Measurements from ENCODE around the gene BCOR. TPM values are rescaled to one million over a fixed set of nuclear protein-coding genes. Genes with fewer than 3 reads are reported as not detected.

BCOR gene
- total RNA-seq, 1 donor from 2014 or later: 74.6 TPM

DNA sequence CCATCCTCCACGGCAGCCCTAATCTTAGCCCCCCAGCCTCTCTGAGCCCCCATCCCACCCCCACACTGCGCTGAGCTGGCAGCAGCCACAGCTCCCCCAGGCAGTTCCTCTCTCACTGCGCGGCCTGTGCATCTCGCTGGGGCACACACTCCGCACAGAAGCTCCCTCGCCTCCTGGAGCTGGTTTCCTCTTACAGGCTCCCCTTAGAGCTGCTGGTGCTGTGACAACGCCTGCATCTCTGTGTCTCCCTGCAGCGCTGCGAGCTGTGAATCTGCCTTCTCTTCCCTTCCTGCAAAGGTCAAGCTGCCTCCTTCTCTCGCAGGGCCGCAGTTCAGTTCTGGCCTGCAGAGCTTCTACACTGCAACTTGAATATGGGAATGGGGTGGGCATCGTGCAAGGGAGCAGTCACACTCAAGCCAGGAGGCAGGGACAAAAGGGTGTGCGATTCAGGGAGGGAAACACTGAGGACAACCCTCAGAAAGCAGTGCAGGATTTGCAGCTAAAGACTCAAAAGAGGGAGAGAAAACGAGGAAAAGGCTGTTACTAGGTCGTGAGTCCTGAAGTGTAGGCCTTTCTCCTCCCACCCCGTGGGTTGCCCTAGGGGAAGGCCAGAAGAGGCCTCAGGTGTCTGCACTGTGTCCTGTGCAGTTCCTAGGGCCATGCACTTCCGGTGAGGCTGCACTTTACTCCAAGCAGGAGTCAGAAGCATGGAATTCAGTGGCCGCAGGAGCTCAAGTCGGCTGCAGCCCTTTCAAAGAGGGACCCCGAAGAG lies 87.0 kb downstream of the BCOR start:
- H3K4me3 Mint-ChIP-seq (ENCODE audit: low read depth): no peak overlapping the region
- peaks cover 3% of the 10 kb centered on the region for H3K9me3 Mint-ChIP-seq
- intact Hi-C loops (cut with micrococcal nuclease): loop anchor here (5.0 to 10.0 kb wide), 6 partner anchors 54 to 464 kb away; no protein-coding TSS in a partner anchor
- no peak overlapping the region for H3K27ac Mint-ChIP-seq
- peaks cover 22% of the 10 kb centered on the region for H3K4me1 Mint-ChIP-seq (ENCODE audit: low read depth)
- H3K27me3 Mint-ChIP-seq (ENCODE audit: low read depth): peaks cover 21% of the 10 kb centered on the region
- DNase-seq (ENCODE audit: low spot score): no peak
- H3K36me3 Mint-ChIP-seq (ENCODE audit: low read depth): peaks cover 2% of the 10 kb centered on the region

DNA sequence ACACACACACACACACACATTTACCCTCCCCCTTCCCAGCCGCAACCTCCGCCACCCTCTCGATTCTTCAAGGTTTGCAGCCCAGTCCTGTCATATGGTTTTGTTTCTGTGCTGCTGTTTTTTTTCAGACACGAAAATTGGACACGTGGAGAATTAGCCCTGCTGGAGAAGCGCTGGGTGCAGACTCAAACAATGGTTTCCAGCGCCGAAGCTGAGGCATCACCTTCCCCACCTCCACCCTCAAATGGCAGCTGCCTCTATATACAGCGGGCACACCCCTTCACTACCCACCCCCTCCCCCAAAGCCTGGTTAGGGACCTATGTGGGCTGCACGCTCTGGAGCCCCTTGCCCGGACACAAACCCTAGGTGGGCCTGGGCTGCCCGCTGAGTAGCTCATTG lies 87.9 kb downstream of the BCOR start:
- DNase-seq (ENCODE audit: low spot score): no peak
- peaks cover 22% of the 10 kb centered on the region for H3K4me1 Mint-ChIP-seq (ENCODE audit: low read depth)
- intact Hi-C loops (cut with micrococcal nuclease): loop anchor here (5.0 to 10.0 kb wide), 7 partner anchors 55 to 1198 kb away; no protein-coding TSS in a partner anchor
- H3K9me3 Mint-ChIP-seq: no peaks in the 10 kb centered on the region
- H3K4me3 Mint-ChIP-seq (ENCODE audit: low read depth): no peak overlapping the region
- H3K27me3 Mint-ChIP-seq (ENCODE audit: low read depth): peaks cover 22% of the 10 kb centered on the region
- no peaks in the 10 kb centered on the region for H3K36me3 Mint-ChIP-seq (ENCODE audit: low read depth)
- H3K27ac Mint-ChIP-seq: peak overlapping the region; percentile 58

DNA sequence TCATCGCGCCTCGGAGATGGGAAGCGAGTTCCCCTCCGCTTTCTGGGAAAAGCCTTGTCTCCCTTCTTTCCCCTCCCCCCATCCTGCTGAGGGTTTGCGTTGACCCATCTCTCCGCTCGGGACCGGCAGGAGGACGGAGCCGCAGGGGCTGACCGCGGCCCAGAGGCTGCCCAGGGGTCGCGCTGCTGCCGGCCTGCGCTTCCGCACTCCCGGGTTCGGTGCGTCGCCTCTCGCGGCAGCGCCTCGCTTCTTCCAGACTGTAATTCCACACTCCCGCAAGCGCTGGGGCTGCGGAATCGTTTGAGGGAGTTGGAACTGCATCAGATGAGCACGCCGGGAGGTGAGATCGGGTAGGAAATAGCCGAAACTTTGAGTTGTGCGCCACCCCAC lies 88.3 kb downstream of the BCOR start:
- Mint-ChIP-seq H3K27me3 (ENCODE audit: low read depth) (peaks cover 23% of the 10 kb centered on the region), H3K9me3 (no peaks in the 10 kb centered on the region)

DNA sequence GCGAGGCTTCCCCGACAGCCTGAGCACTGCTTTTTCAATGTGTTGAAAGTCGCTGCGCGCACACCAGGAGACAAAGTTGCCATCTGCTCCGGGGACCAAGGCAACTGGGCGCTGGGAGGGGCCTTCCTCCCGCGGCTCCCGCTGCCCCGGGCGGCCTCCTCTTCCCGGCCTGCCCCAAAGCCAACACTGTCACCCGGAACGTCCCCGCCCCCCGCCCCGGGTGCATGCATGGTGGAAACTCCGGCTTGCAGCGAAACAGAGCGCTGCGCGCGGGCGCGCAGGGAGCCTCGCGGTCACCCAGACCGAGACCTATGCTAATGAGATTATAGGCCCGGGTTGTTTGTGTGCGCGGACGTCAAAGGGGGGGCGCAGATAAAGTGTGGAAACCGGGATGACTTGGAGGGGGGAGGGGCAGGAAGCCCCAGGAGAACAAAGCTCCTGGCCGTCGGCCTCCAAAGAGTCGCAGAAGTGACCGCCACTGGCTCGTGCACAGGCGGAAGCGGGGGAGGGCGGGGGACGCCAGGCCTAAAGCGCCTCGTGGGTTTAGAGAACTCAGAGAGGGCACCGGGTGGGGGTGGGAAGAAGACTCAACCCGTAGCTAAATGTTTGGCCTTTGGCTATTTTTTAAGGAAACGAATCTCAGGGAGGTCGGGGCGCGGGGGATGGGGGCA lies 88.8 kb downstream of the BCOR start:
- peak; percentile 15 for DNase-seq (ENCODE audit: low spot score)
- H3K4me3 Mint-ChIP-seq (ENCODE audit: low read depth): peak overlapping the region; percentile 66
- intact Hi-C loops (cut with micrococcal nuclease): loop anchor here (5.0 kb wide), 1 partner anchor 1197 kb away; no protein-coding TSS in a partner anchor
- H3K27me3 Mint-ChIP-seq (ENCODE audit: low read depth): peaks cover 25% of the 10 kb centered on the region
- no peaks in the 10 kb centered on the region for H3K9me3 Mint-ChIP-seq
- H3K27ac Mint-ChIP-seq: peak overlapping the region; percentile 68
- H3K4me1 Mint-ChIP-seq (ENCODE audit: low read depth): peaks cover 26% of the 10 kb centered on the region
- no peaks in the 10 kb centered on the region for H3K36me3 Mint-ChIP-seq (ENCODE audit: low read depth)

More for the DNA sequence above, 88.3 kb downstream of the BCOR start:
- Mint-ChIP-seq H3K36me3 (ENCODE audit: low read depth) (no peaks in the 10 kb centered on the region), H3K4me1 (ENCODE audit: low read depth) (peaks cover 22% of the 10 kb centered on the region), H3K4me3 (ENCODE audit: low read depth) (peak overlapping the region; percentile 66), H3K27ac (no peak overlapping the region)
- intact Hi-C loops (cut with micrococcal nuclease): loop anchor here (5.0 kb wide), 1 partner anchor 1197 kb away; no protein-coding TSS in a partner anchor
- no peak for DNase-seq (ENCODE audit: low spot score)

DNA sequence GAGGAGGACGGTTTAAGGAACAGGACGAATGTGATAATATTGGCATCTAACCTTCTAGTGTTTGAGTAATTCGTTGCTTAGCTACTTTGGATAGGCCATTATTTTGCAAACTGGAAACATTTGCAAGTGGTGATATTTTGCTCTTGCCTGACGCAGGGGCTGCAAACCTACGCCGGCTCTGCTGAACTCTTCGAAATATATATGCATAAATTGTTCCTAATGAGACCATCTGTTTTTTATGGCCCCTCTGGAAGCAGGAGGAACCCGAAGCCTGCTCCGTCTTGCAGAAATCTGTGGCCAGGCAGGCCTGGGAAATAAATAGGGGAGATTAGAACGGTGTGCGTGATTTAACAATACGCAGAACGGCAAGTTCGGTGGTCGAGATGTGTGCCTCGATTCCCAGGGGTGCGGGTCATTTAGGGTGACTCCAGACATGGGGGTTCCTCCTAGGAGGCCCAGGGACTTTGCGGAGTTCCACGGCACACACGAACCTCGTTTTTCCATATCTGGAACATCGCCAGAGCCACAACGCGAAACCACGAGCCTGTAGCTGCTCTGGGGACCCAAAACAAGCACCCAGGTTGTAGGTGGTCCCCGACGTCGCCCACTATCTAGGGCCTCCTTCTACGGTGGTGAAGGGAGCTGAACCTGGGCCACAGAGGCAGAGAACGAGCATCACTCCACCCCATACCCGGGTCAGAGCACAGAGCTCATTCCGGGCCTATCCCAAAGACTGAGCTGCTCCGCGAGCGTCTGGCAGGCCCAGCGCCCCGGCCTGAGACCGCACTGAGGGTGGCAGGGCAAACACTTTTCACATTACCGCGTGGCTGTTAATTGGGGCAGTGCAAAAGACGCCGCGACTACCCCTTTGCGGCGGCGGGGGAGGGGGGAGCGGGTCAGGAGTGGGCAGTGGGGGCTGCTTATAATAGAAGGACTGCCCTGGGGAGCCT lies 89.7 kb downstream of the BCOR start:
- H3K36me3 Mint-ChIP-seq (ENCODE audit: low read depth): no peaks in the 10 kb centered on the region
- H3K27me3 Mint-ChIP-seq (ENCODE audit: low read depth): peaks cover 25% of the 10 kb centered on the region
- H3K27ac Mint-ChIP-seq: no peak overlapping the region
- peaks cover 31% of the 10 kb centered on the region for H3K4me1 Mint-ChIP-seq (ENCODE audit: low read depth)
- no peaks in the 10 kb centered on the region for H3K9me3 Mint-ChIP-seq
- intact Hi-C loops (cut with micrococcal nuclease): loop anchor here (5.0 kb wide), 1 partner anchor 1196 kb away; no protein-coding TSS in a partner anchor
- H3K4me3 Mint-ChIP-seq (ENCODE audit: low read depth): no peak overlapping the region
- no peak for DNase-seq (ENCODE audit: low spot score)

DNA sequence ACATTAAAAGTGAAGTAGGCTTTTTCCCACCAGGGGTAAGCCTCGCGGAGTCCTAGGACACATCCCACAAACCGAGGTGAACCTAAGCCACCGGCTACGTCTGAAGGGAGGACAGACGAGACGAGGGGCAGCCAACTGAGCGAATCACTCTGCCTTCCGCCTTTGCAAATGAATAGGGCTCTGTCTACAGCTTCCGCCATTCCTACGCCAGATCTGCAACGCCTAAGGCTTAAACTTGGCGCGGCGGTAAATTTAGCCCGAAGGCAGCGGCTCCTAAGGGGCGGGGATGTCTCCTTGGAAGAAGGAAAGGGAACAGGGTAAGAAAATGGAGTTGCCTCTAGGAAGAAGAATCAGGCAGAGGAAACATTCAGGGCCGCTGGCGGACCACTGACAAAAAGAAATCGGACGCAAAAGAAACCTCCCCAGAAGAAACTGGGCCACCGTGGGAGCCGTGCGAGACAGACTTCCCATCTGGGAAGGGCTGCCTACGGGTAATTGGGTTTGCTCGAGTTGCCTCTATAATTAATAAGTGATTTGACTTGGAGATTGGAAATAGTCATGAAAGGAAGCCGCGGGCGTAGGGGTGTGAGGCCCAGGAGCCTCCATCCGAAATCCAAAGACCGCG lies 90.5 kb downstream of the BCOR start:
- H3K27me3 Mint-ChIP-seq (ENCODE audit: low read depth): peaks cover 25% of the 10 kb centered on the region
- no peak overlapping the region for H3K27ac Mint-ChIP-seq
- peaks cover 27% of the 10 kb centered on the region for H3K4me1 Mint-ChIP-seq (ENCODE audit: low read depth)
- no peak for DNase-seq (ENCODE audit: low spot score)
- H3K4me3 Mint-ChIP-seq (ENCODE audit: low read depth): no peak overlapping the region
- intact Hi-C loops (cut with micrococcal nuclease): loop anchor here (5.0 kb wide), 1 partner anchor 1195 kb away; no protein-coding TSS in a partner anchor
- H3K9me3 Mint-ChIP-seq: no peaks in the 10 kb centered on the region
- H3K36me3 Mint-ChIP-seq (ENCODE audit: low read depth): no peaks in the 10 kb centered on the region

DNA sequence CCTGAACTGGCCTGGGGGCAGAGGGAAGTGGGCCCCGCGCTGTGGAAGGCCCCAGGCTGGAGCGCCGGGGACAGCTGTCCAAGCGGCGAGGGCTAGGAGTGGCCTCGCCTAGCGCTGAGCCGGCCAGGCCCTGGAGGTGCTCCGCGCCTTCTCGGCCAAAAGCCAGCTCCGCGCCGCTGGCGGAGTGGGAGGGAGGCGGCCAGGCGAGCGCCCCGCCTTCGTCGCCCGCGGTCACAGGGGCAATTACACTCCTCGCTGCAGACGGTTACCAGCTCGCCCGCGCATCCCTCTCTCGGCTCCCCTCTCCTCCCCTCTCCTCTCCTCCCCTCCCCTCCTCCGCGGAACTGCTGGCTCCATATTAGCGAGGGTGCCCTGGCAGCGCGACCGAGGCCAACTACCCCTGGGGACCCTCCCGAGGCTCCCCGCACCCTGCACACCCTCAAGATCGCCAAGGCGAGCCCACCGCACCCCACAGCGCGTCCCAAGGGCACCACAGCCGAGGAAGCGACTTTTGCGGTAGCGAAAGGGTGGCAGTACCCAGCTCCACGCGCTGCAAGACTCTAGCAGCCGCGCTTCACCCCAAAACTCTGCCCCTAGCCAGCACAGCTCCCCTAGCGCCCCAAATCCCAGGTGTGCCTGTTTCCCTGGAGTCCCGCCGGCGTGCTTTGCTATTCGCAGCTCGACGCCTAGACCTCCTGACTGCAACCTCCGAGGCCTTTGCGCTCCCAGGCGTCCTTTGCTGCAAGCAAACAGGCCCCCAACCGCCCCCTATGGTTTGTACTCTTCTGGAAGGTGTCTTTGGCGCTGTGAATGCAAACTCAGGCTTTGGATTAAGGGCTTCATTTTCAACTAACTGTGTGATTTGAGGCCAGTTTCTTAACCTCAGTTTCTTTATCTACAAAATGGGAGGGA lies 91.4 kb downstream of the BCOR start:
- Mint-ChIP-seq H3K36me3 (ENCODE audit: low read depth) (no peaks in the 10 kb centered on the region), H3K27me3 (ENCODE audit: low read depth) (peaks cover 24% of the 10 kb centered on the region), H3K9me3 (no peaks in the 10 kb centered on the region), H3K4me1 (ENCODE audit: low read depth) (peaks cover 24% of the 10 kb centered on the region), H3K27ac (no peak overlapping the region), H3K4me3 (ENCODE audit: low read depth) (no peak overlapping the region)
- DNase-seq (ENCODE audit: low spot score): peak; percentile 21
- intact Hi-C loops (cut with micrococcal nuclease): loop anchor here (5.0 kb wide), 1 partner anchor 1194 kb away; no protein-coding TSS in a partner anchor

DNA sequence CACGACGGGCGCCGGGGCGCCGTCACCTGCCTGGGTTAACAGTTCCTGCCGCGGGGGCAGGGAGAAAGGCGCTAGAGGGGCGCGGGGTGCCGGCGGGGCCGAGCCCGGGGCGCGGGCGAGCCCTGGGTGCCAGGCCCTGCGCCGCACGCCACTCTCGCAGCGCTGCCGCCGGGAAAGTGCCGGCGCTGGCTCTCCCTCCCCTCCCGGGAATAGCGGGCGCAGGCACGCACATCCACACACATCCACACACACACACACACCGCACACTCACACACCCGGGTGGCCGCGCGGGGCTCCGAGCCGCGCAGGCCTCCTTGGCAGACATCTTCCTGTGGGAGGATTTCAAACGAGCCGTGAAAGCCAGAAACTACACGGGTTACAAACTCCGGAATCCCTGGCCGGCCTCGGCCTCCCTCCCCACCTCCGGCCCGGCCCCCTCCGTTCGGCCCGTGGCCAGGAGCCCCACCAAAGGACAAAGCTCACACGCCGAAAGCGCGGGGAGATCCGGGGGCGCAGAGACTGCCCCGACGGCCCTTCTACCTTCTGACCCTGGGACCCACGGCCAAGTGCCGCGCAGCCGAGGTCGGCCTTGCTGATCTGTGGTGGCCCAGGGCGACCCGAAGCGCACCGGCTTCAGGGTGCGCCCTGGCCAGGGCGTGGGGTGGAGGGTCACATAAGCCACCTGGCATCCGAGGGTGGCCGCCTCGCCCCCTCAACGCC lies 92.3 kb downstream of the BCOR start:
- peaks cover 18% of the 10 kb centered on the region for H3K4me1 Mint-ChIP-seq (ENCODE audit: low read depth)
- intact Hi-C loops (cut with micrococcal nuclease): loop anchor here (5.0 kb wide), 1 partner anchor 1193 kb away; no protein-coding TSS in a partner anchor
- H3K4me3 Mint-ChIP-seq (ENCODE audit: low read depth): peak overlapping the region; percentile 55
- no peaks in the 10 kb centered on the region for H3K36me3 Mint-ChIP-seq (ENCODE audit: low read depth)
- DNase-seq (ENCODE audit: low spot score): no peak
- no peaks in the 10 kb centered on the region for H3K9me3 Mint-ChIP-seq
- H3K27me3 Mint-ChIP-seq (ENCODE audit: low read depth): peaks cover 22% of the 10 kb centered on the region
- H3K27ac Mint-ChIP-seq: peak overlapping the region; percentile 12

DNA sequence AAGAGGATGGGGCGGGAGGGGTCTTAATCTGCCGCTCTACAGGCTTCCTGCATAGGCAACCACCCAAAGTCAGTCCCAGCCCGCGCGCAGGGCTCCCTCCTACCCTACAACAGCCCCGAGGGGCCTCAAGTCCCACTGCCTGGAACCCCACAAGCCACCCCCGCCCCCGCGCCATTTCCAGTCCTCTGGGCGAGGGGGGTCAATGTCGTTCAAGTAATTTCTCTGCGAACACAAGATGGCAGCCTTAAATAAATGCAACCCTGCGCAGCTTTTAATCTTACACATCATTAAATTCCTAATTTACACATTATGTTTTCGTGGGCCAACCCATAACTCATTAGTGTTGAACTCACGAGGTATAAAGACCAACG lies 92.9 kb downstream of the BCOR start:
- Mint-ChIP-seq H3K4me1 (ENCODE audit: low read depth) (peaks cover 14% of the 10 kb centered on the region), H3K36me3 (ENCODE audit: low read depth) (no peaks in the 10 kb centered on the region), H3K27me3 (ENCODE audit: low read depth) (peaks cover 21% of the 10 kb centered on the region), H3K27ac (no peak overlapping the region), H3K4me3 (ENCODE audit: low read depth) (no peak overlapping the region), H3K9me3 (no peaks in the 10 kb centered on the region)
- intact Hi-C loops (cut with micrococcal nuclease): loop anchor here (5.0 kb wide), 1 partner anchor 1193 kb away; no protein-coding TSS in a partner anchor
- DNase-seq (ENCODE audit: low spot score): no peak

DNA sequence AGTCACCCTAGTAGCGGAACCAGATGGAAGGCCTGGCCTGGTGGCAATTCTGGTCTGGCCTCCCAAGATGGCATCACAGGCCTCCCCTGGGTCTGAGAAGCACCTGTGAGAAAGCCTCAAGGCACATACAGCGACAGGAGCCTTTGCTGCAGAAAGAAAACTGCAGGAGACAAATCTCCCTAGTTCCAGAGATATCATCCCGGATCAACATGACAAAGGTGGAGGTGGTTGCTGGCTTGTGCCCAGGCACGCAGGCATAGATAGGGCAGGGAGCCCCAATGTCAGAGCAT lies 93.6 kb downstream of the BCOR start:
- Mint-ChIP-seq H3K9me3 (no peaks in the 10 kb centered on the region), H3K27me3 (ENCODE audit: low read depth) (peaks cover 20% of the 10 kb centered on the region), H3K4me3 (ENCODE audit: low read depth) (no peak overlapping the region), H3K4me1 (ENCODE audit: low read depth) (peaks cover 13% of the 10 kb centered on the region), H3K36me3 (ENCODE audit: low read depth) (no peaks in the 10 kb centered on the region), H3K27ac (no peak overlapping the region)
- intact Hi-C loops (cut with micrococcal nuclease): no loop called here
- no peak for DNase-seq (ENCODE audit: low spot score)

All from activated T-helper 2 cell treated with anti-CD3 and anti-CD28 coated beads, Interferon-gamma antibody, Interleukin-2, Interleukin-4, amounts not matched to agents 10 μg/mL and 5 μg/mL and 100 μg/mL, durations not matched to agents 14 hours and 24 hours and 36 hours (primary cell).